Fibroblast of mammary gland (primary cell): ENCODE results near the gene TMEM140.
"Not testable (repeated sequence)": the region's sequence is repeated elsewhere in the genome, so short reads cannot be mapped to it uniquely, and the experiment has no call there.

Experiments used
- DNase-seq: peaks from one replicate; pipeline ENCODE4 v3.0.0-alpha.2; 2010; ENCODE audit warnings: low read depth
- H3K4me3 ChIP-seq: 2 replicates; pipeline ENCODE4 v1.5.1; 2011; ENCODE audit warnings: low read depth, mild to moderate bottlenecking, low read length, moderate library complexity; ENCODE audit not compliant: control insufficient read depth
- TF ChIP-seq, protein P1 (sequence below): conservative IDR thresholded peaks from 2 replicates; pipeline ENCODE4 v1.5.1; 2011; ENCODE audit warnings: low read depth, low read length, inconsistent platforms; ENCODE audit not compliant: control insufficient read depth, insufficient read depth

TMEM140 gene

DNA sequence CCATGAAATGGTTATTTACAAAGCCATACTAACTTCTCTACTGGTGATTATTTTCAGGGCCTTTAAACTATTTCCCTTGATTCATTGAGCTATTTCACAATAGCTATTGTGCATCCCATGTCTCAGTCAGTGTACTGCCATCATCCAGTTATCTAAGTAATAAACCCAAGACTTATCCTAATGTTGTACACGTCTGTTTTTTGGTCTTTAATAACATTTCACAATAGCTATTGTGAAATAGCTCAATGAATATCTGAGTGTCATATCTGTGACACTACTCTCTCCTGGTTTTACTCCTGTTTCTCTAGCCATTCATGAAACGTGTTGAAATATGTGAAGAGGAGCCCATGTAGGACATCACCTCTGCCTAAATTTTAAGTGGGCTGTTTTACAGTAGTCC lies 36.5 kb upstream of the TMEM140 start:
- no peak overlapping the region for H3K4me3 ChIP-seq
- peak; percentile 43 for DNase-seq
- TF ChIP-seq, protein P1, sequence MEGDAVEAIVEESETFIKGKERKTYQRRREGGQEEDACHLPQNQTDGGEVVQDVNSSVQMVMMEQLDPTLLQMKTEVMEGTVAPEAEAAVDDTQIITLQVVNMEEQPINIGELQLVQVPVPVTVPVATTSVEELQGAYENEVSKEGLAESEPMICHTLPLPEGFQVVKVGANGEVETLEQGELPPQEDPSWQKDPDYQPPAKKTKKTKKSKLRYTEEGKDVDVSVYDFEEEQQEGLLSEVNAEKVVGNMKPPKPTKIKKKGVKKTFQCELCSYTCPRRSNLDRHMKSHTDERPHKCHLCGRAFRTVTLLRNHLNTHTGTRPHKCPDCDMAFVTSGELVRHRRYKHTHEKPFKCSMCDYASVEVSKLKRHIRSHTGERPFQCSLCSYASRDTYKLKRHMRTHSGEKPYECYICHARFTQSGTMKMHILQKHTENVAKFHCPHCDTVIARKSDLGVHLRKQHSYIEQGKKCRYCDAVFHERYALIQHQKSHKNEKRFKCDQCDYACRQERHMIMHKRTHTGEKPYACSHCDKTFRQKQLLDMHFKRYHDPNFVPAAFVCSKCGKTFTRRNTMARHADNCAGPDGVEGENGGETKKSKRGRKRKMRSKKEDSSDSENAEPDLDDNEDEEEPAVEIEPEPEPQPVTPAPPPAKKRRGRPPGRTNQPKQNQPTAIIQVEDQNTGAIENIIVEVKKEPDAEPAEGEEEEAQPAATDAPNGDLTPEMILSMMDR, result no peak

- no peak for DNase-seq
- TF ChIP-seq, protein P1, result no peak
- H3K4me3 ChIP-seq, result no peak overlapping the region
Observed at GRCh38 chr7:135114622-135115021, 33.2 kb upstream of the TMEM140 start.

GRCh38 chr7:135117096-135117495 lies 30.8 kb upstream of the TMEM140 start:
- DNase-seq, result no peak
- no peak overlapping the region for H3K4me3 ChIP-seq
- TF ChIP-seq, protein P1, result no peak

DNA sequence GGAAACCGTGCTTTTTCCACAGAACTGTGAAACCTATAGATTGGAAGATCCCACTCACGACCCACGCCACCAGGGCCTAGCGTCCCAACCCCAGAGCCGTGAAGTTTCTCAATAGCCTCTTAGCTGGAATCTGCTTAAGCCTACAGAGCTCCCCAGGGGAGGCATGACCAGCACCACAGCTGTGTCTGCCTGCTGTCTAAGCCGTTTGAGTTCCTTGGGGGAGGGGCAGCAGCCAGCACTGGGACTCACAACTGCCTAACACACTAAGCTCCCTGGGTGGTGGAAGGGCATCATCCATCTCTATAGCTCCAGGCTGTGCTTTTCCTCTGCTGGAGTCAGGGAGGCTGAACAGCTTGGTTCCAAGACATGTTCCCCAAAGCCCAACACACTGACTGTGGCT lies 26.0 kb upstream of the TMEM140 start:
- DNase-seq, result peak; percentile 11
- TF ChIP-seq, protein P1, result no peak

GRCh38 chr7:135124631-135125030 lies 23.2 kb upstream of the TMEM140 start:
- not testable (repeated sequence) for DNase-seq, H3K4me3 ChIP-seq

More for the DNA sequence above, 26.0 kb upstream of the TMEM140 start:
- no peak overlapping the region for H3K4me3 ChIP-seq

- no peak for DNase-seq
- TF ChIP-seq, protein P1, result no peak
- no peak overlapping the region for H3K4me3 ChIP-seq
Observed at GRCh38 chr7:135128931-135129330, 18.9 kb upstream of the TMEM140 start.

DNA sequence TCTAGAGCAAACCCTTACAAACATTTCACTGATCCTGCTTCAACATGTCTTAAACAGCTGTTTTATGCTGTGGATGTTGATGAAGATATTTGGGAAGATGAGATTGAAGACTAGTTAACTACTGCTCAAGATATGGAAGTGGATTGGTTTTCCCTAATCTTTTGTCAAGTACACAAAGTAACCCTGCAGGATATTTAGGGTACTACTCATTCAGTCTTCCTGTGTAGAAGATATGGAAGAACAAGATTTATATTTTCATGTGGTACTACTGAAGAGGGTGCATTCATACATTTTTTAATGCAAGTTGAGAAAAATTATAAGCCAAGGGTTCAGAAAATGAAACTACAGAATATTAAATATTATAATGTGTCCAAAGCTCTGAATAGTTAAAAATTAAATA lies 18.3 kb upstream of the TMEM140 start:
- TF ChIP-seq, protein P1, result no peak
- H3K4me3 ChIP-seq, result no peak overlapping the region
- DNase-seq, result no peak
